SK-N-SH (cell line): ENCODE measurements around the gene STIM1.

Experiments
- CTCF ChIP-seq: fragments of 200-600 bp; sonication (generic); IDR thresholded peaks from 2 replicates; pipeline ENCODE4 v1.6.1; 2017; ENCODE audit warnings: antibody characterized with exemption, mild to moderate bottlenecking, moderate library complexity
- EP300 ChIP-seq, 2 experiments: IDR thresholded peaks; 2 replicates each; pipeline versions ENCODE4 v1.4.0 to v1.6.1; 2012; ENCODE audit warnings: borderline replicate concordance in 1 of 2, low read depth in 1 of 2, low read length in 1 of 2
- FOXM1 ChIP-seq: IDR thresholded peaks from 2 replicates; pipeline ENCODE4 v1.4.0; 2012; ENCODE audit warnings: low read depth, mild to moderate bottlenecking
- GABPA ChIP-seq: IDR thresholded peaks from 2 replicates; pipeline ENCODE4 v1.4.0; 2012; ENCODE audit warnings: low read depth, mild to moderate bottlenecking
- NFIC ChIP-seq: IDR thresholded peaks from 2 replicates; pipeline ENCODE4 v1.4.0; 2012; ENCODE audit warnings: borderline replicate concordance
- POLR2AphosphoS5 ChIP-seq: IDR thresholded peaks from 2 replicates; pipeline ENCODE4 v1.6.1; 2012; ENCODE audit warnings: low read depth, low read length
- RCOR1 ChIP-seq: fragments of 150-350 bp; IDR thresholded peaks from 2 replicates; pipeline ENCODE4 v1.6.1; 2017; ENCODE audit warnings: antibody characterized with exemption, low read length
- RFX5 ChIP-seq: IDR thresholded peaks from 2 replicates; pipeline ENCODE4 v1.6.1; 2012; ENCODE audit warnings: mild to moderate bottlenecking, improper control_type of control experiment, low read length
- YY1 ChIP-seq: IDR thresholded peaks from 2 replicates; pipeline ENCODE4 v1.4.0; 2012; ENCODE audit warnings: low read depth, mild to moderate bottlenecking
- TF ChIP-seq, protein P1 (sequence below): IDR thresholded peaks from 2 replicates; pipeline ENCODE4 v1.4.0; 2012; ENCODE audit warnings: low read depth, borderline replicate concordance
- TF ChIP-seq, protein P2 (sequence below): IDR thresholded peaks from 2 replicates; pipeline ENCODE4 v1.4.0; 2012; ENCODE audit warnings: low read depth

- TF ChIP-seq RFX5: no peak
- TF ChIP-seq RCOR1: no peak
- no peak for TF ChIP-seq GABPA
- no peak for TF ChIP-seq EP300 (IDR thresholded peaks at IDR 0.05; ENCODE audit: borderline replicate concordance in 1 of 2, low read depth in 1 of 2, low read length in 1 of 2)
- no peak for TF ChIP-seq NFIC
- no peak for TF ChIP-seq CTCF
- TF ChIP-seq, protein P1, sequence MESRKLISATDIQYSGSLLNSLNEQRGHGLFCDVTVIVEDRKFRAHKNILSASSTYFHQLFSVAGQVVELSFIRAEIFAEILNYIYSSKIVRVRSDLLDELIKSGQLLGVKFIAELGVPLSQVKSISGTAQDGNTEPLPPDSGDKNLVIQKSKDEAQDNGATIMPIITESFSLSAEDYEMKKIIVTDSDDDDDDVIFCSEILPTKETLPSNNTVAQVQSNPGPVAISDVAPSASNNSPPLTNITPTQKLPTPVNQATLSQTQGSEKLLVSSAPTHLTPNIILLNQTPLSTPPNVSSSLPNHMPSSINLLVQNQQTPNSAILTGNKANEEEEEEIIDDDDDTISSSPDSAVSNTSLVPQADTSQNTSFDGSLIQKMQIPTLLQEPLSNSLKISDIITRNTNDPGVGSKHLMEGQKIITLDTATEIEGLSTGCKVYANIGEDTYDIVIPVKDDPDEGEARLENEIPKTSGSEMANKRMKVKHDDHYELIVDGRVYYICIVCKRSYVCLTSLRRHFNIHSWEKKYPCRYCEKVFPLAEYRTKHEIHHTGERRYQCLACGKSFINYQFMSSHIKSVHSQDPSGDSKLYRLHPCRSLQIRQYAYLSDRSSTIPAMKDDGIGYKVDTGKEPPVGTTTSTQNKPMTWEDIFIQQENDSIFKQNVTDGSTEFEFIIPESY: no peak
- TF ChIP-seq, protein P2, sequence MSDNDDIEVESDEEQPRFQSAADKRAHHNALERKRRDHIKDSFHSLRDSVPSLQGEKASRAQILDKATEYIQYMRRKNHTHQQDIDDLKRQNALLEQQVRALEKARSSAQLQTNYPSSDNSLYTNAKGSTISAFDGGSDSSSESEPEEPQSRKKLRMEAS: no peak
- no peak for TF ChIP-seq FOXM1
- TF ChIP-seq POLR2AphosphoS5: no peak
- no peak for TF ChIP-seq YY1
Measured at GRCh38 chr11:4006946-4007680, 151.6 kb downstream of the STIM1 start.
